NCI-H345 (cell line): ENCODE measurements around the gene RLBP1.

Experiments used
- DNase-seq: peaks from one replicate; lab custom pipeline; 2025; lab: John Stamatoyannopoulos, UW

RLBP1 gene

GRCh38 chr15:89178307-89178977 is 42.9 kb downstream of the RLBP1 start:
- no peak for DNase-seq

GRCh38 chr15:89177633-89178306 is 43.6 kb downstream of the RLBP1 start:
- DNase-seq = peak; percentile 26

GRCh38 chr15:89177116-89177515 is 44.3 kb downstream of the RLBP1 start:
- DNase-seq = no peak

- no peak for DNase-seq
Observed at GRCh38 chr15:89175617-89176191, 45.7 kb downstream of the RLBP1 start.

GRCh38 chr15:89174476-89174875 is 46.9 kb downstream of the RLBP1 start:
- peak; percentile 36 for DNase-seq

GRCh38 chr15:89172921-89173320 is 48.5 kb downstream of the RLBP1 start:
- DNase-seq = no peak

- peak; percentile 4 for DNase-seq
Observed at GRCh38 chr15:89171136-89172072, 50.0 kb downstream of the RLBP1 start.

GRCh38 chr15:89170364-89170763 is 51.0 kb downstream of the RLBP1 start:
- DNase-seq = no peak

- no peak for DNase-seq
Observed at GRCh38 chr15:89168316-89168833, 53.0 kb downstream of the RLBP1 start.

- DNase-seq = no peak
Observed at GRCh38 chr15:89167267-89168176, 53.9 kb downstream of the RLBP1 start.

- DNase-seq = no peak
Observed at GRCh38 chr15:89165677-89166076, 55.7 kb downstream of the RLBP1 start.

- DNase-seq = no peak
Observed at GRCh38 chr15:89164712-89165211, 56.6 kb downstream of the RLBP1 start.

GRCh38 chr15:89163271-89164055 is 57.9 kb downstream of the RLBP1 start:
- DNase-seq = no peak

- DNase-seq = no peak
Observed at GRCh38 chr15:89161666-89162065, 59.7 kb downstream of the RLBP1 start.
